T47D (cell line): Measurements from ENCODE around the gene ADAMTSL1.

ENCODE experiments used
- DNase-seq, 2 experiments: peaks; one replicate each; pipeline versions ENCODE4 v3.0.0 to v3.0.0-alpha.2; 2011 to 2012; ENCODE audit warnings: low read depth in 1 of 2, low spot score in 1 of 2
- JUND ChIP-seq: IDR thresholded peaks from 2 replicates; pipeline ENCODE4 v1.6.1; 2012; ENCODE audit warnings: low read depth
- in situ Hi-C: cut with HindIII; loops from 2 replicates; pipeline ENCODE4 v1.10.0; 2016; ENCODE audit warnings: low sequenced_read_pairs, low pct_unique_long_range_greater_than_20kb

The ADAMTSL1 gene

DNA sequence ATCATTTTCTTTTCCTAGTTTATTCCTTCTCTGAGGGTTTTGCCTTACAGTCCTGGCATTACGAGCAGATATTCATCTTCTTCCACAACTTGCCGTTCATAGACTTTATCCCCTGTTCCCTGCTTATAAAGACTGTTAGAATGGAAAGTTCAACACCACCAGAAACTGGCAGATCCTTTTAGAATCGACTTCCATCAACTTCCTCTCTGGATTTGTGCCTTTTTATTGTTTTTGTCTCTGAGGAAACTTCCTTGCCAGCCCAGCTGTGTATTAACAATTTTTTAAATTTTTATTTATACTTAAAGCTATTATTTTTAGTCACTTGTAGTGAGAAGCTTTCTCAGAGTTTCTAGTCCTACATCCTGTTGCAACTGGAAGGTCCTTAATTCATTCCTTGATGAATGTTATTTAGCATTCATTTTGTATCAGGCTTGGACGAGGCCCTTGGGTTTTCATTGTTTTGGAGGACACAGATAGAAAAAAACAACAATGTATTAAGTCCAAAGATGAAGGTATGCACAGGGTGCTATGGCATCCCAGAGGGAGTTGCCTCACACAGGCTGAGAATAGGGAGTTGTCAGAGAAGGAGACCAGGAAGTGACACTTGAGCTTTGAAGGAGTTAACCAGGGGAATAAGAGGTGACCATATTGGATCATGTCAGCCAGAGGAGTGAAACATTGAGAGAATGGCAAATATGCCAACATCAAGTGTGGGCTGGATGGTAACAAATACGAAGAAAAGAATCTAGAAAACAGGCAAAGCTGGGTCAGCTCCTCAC is 81.3 kb downstream of the ADAMTSL1 start:
- no peak for DNase-seq
- no peak for TF ChIP-seq JUND
- in situ Hi-C loops: no loop called here

DNA sequence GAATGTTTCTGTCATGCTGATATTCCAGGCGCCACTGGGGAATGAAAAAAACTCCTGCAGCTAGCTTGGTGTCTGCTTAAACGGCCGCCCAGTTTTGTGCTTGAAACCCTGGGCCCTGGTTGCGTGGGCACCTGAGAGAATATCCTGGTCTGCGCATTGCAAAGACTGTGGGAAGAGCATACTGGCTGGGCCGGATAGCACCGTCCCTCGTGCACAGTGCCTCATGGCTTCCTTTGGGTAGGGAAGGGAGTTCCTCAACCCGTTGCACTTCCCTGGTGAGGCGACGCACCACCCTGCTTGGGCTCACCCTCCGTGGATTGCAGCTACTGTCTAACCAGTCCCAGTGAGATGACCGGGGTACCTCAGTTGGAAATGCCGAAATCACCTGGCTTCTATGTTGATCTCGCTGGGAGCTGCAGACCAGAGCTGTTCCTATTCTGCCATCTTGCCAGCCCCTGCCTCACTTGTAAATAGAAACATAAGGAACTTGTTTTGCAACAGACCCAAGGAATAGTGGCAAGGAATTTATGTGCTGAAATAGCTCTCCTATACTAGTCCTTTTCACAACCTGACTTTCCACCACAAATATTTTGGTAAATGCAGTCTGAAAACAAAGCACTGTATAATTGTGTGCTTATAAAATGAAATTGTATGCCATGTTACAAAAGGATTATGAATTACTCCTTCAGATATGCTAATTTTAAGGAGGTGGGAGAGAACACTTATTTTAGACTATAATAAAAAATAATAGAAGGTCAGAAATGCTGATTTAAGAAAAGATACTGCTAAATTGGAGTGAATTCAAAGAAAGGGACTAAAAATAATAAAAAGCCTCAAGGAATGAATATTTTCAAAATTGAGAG is 90.3 kb downstream of the ADAMTSL1 start:
- TF ChIP-seq JUND: no peak
- in situ Hi-C loops: no loop called here
- DNase-seq: no peak

DNA sequence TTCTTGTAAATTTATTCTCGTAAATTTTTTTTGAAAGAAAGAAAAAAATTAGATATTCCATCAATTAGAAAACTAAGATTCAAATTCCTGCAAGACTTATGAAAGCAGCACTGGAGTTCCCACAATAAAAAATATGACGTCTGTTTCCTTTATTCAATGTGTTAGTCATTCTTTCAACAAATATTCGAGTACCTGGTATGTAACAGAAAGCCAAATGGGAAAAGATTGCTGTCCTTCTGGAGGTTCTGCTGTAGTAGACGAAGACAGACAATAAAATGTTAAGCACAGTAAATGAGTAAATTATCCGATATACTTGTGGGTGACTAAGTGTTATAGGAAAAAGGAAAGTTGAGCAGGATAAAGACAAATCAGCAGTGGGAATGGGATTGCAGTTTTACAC is 92.2 kb downstream of the ADAMTSL1 start:
- no peak for TF ChIP-seq JUND
- no peak for DNase-seq
- in situ Hi-C loops: no loop called here

DNA sequence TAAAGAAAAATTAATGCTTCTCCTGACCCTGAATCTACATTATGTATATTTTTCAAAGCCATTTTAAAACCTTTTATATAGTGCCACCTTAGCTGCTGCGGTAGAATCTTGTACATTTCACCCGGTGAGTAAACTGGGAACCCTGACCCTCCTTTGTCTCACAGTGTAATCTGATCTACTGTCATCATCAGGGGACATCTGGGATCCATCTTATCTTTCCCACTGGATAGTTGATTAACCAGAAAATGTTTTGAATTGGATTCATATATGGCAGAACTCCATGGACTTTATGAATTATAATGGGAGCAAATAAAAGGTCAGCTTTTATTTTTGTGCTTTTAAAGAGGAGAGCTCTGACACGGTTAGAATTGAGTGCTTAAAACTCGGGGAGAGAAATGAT is 95.0 kb downstream of the ADAMTSL1 start:
- in situ Hi-C loops: no loop called here
- no peak for DNase-seq
- no peak for TF ChIP-seq JUND

DNA sequence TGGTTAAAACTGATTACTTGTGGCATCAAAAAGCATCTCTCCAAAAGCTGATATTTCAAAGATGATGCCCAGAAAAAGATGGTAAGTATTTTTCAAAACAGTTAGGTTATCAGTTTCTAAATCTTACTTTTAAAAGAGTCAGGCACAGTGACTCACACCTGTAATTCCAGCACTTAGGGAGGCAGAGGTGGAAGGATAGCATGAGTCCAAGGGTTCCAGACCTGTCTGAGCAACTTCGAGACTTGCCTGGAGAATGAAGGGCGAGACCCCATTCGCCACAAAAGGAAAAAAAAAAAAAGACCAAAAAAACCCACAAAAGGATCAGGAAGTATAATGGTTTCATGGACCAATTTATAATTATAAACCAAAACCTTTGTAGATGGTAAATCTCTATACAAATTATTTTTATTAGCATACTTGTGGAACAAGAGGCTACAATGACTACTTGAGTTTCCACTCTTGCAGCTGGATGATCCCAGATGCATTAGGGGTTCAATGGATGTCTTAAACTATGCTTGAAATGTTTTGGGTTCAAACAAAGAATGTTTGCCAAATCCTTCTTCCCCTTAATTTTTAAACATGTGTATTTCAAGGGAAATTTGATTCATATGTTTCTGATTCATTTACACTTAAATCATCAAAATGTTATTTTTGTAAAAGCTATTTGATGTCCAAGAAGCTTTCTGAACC is 96.1 kb downstream of the ADAMTSL1 start:
- no peak for TF ChIP-seq JUND
- no peak for DNase-seq
- in situ Hi-C loops: no loop called here

DNA sequence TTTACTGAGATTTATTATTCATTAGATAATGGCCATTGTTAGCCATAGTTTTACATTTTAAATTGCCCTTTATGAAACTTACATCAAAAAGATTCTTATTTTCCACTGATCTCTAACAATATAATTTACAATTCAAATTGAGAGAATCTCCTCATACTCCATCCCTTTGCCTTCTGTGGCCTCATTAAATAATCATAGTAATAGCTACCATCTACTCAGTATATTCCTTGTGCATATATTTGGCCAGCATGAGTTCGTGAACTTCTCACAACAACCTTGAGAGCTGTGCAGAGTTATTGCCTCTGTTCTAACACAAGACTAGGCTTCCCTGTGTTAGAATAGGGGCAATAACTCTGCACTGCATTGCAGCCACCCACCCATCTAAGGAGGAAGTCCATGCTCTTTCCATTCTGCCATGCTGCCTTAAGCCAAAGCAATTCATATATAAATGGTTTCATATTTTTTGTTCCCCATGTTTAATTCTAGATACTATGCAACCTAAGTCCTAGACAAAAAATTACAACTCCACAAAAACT is 99.1 kb downstream of the ADAMTSL1 start:
- DNase-seq: no peak
- no peak for TF ChIP-seq JUND
- in situ Hi-C loops: no loop called here

DNA sequence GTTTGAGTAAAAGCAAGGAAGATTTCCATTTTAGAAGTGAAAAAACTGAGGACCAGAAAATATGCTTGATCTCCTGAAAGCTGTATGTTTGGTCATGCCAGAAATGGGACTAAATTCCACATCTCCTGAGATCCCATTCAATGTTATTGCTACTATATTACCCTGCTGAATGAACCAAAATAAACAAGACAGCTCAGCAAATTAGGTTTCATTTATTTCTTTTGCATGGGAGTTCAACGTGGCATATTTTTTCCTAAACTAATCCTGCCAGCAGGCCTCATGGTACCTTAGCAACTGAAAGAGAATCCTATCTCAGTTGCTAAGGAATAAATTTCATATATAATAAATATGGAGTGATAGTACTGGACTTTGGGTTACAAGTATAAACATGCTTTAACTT is 101.7 kb downstream of the ADAMTSL1 start:
- TF ChIP-seq JUND: no peak
- DNase-seq: no peak
- in situ Hi-C loops: no loop called here

DNA sequence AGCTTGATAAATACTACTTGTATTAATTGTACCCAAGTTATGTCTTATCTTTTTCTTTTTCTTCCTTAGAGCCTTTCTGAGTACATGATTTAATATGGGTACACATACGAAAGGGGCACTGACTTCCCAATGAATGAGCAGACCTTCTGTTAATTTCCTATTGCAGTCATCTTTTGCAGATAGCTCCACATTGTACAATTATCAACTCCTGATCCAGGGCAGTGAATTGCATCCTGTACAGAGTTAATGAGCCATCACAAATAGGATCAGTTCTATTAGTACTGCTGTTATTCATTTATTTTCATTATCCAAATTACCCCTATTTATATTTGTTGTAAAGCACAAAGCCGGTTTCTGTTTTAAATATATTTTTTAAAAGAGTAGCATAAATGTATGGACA is 105.6 kb downstream of the ADAMTSL1 start:
- no peak for TF ChIP-seq JUND
- in situ Hi-C loops: no loop called here
- DNase-seq: no peak

DNA sequence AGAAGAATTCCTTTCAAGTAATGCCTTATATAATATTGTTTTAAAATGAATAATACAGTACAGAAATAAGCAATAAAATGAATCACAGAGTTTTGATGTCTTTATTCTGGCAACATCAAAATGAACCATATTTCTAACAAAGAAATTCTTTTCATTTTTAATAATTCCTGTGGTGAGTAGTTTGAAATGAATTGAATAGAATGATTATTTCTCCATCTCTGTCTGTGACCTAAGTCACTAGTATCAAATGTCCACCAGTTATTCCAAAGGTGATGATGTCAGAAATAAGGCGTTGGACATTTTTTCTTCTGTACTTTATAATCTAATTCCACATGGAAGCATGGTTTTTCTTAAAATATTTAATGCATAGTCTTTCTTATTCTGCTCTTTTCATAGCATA is 106.2 kb downstream of the ADAMTSL1 start:
- no peak for TF ChIP-seq JUND
- in situ Hi-C loops: no loop called here
- DNase-seq: no peak

DNA sequence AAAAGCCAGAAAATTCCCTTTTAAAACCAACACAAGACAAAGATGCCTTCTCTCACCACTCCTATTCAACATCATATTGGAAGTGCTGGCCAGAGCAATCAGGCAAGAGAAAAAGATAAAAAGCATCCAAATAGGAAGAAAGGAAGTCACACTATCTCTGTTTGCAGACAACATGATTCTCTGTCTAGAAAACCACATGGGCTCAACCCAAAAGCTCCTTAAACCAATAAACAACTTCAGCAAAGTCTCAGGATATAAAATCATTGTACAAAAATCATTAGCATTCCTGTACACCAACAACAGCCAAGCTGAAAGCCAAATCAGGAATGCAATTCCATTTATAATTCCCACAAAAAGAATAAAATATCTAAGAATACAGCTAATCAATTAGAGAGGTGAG is 112.0 kb downstream of the ADAMTSL1 start:
- no peak for TF ChIP-seq JUND
- DNase-seq: no peak
- in situ Hi-C loops: no loop called here

DNA sequence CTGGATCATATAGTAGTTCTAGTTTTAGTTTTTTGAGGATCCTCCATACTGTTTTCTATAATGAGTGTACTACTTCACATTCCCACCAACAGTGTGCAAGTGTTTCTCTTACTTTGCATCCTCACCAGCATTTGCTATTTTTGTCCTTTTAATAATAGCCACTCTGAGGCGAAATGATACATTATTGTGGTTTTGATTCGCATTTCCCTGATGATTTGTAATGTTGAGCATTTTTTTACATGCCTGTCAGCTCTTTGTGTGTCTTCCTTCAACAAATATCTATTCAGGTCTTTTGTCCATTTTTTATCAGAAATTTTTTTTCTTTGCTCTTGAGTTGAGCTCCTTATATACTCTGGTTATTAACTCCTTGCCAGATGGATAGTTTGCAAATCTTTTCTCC is 114.0 kb downstream of the ADAMTSL1 start:
- no peak for DNase-seq
- in situ Hi-C loops: no loop called here
- no peak for TF ChIP-seq JUND

DNA sequence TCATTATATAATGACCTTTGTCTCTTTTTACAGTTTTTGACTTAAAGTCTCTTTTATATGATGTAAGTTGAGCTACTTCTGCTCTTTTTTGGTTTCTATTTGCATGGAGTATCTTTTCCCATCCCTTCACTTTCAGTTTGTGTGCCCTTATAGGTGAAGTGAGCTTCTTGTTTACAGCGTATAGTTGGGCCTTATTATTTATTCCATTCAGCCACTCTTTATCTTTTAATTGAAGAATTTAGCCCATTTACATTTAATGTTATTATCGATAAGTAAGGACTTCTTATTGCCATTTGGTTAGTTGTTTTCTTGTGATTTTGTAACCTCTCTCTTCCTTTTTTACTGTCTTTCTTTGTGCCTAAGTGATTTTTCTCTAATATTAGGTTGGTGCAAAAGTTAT is 117.3 kb downstream of the ADAMTSL1 start:
- in situ Hi-C loops: no loop called here
- TF ChIP-seq JUND: no peak
- DNase-seq: no peak
